ENCODE data around the gene CCR5AS.

The CCR5AS gene

GRCh38 chr3:46354478-46354877, 52.4 kb downstream of the CCR5AS start:
- H3K9me3 ChIP-seq = no peaks in the 10 kb centered on the region
- H3K36me3 ChIP-seq = no peaks in the 10 kb centered on the region
- H3K4me3 ChIP-seq = peak overlapping the region in 1 of 3 donors; percentile 13
- H3K27me3 ChIP-seq = no peaks in the 10 kb centered on the region
- no peak for DNase-seq (ENCODE audit: low spot score in 2 of 2)
- H3K27ac ChIP-seq = no peak overlapping the region
- TF ChIP-seq POLR2AphosphoS5 (IDR thresholded peaks at IDR 0.05) = no peak
- TF ChIP-seq, protein P1, sequence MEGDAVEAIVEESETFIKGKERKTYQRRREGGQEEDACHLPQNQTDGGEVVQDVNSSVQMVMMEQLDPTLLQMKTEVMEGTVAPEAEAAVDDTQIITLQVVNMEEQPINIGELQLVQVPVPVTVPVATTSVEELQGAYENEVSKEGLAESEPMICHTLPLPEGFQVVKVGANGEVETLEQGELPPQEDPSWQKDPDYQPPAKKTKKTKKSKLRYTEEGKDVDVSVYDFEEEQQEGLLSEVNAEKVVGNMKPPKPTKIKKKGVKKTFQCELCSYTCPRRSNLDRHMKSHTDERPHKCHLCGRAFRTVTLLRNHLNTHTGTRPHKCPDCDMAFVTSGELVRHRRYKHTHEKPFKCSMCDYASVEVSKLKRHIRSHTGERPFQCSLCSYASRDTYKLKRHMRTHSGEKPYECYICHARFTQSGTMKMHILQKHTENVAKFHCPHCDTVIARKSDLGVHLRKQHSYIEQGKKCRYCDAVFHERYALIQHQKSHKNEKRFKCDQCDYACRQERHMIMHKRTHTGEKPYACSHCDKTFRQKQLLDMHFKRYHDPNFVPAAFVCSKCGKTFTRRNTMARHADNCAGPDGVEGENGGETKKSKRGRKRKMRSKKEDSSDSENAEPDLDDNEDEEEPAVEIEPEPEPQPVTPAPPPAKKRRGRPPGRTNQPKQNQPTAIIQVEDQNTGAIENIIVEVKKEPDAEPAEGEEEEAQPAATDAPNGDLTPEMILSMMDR (IDR thresholded peaks at IDR 0.05) = no peak
- no peak for TF ChIP-seq POLR2A (IDR thresholded peaks at IDR 0.05)
- H3K4me1 ChIP-seq = no peaks in the 10 kb centered on the region
- intact Hi-C loops (cut with DNase I; ENCODE audit: low total_unique reads) = no loop called here

DNA sequence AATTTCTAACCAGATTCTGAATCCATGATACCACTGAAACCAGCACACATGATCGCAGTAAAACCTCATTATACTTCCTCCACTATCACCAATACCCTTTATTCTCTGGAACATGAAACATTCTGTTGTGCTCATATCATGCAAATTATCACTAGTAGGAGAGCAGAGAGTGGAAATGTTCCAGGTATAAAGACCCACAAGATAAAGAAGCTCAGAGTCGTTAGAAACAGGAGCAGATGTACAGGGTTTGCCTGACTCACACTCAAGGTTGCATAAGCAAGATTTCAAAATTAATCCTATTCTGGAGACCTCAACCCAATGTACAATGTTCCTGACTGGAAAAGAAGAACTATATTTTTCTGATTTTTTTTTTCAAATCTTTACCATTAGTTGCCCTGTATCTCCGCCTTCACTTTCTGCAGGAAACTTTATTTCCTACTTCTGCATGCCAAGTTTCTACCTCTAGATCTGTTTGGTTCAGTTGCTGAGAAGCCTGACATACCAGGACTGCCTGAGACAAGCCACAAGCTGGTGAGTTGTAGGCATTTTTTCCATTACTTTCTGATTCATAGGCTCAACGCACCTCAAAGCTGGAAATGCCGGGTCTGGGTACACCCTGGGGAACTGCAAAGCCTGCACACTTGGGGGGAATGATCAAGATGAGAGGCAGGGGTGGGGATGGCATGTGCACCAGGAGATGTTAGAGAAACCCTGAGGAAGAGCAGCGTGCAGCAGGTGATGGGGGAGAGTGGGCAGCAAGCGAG, 53.0 kb downstream of the CCR5AS start, which contains the start of gene CCR2:
TSS of gene CCR2 (plus strand) at position 465 of the 764 bp plus-strand sequence. CDS start 3,417 bp downstream, outside the sequence.
- intact Hi-C loops (cut with DNase I; ENCODE audit: low total_unique reads) = no loop called here
- Histone ChIP-seq H3K4me3 (peak within 1 kb of the TSS in 1 of 3 donors; percentile 13), H3K27ac (no peak within 1 kb of the TSS), H3K36me3 (no peaks in the 10 kb centered on the region), H3K4me1 (no peaks in the 10 kb centered on the region), H3K9me3 (no peaks in the 10 kb centered on the region), H3K27me3 (no peaks in the 10 kb centered on the region)
- no peak for DNase-seq (ENCODE audit: low spot score in 2 of 2)
- no peak for TF ChIP-seq POLR2A (IDR thresholded peaks at IDR 0.05)
- TF ChIP-seq, protein P1 (IDR thresholded peaks at IDR 0.05) = no peak
- TF ChIP-seq POLR2AphosphoS5 (IDR thresholded peaks at IDR 0.05) = no peak

- no peak for DNase-seq (ENCODE audit: low spot score in 2 of 2)
- no peak for TF ChIP-seq POLR2AphosphoS5 (IDR thresholded peaks at IDR 0.05)
- TF ChIP-seq, protein P1 (IDR thresholded peaks at IDR 0.05) = no peak
- Histone ChIP-seq H3K9me3 (no peaks in the 10 kb centered on the region), H3K27me3 (no peaks in the 10 kb centered on the region), H3K36me3 (no peaks in the 10 kb centered on the region), H3K27ac (no peak overlapping the region), H3K4me3 (no peak overlapping the region), H3K4me1 (no peaks in the 10 kb centered on the region)
- intact Hi-C loops (cut with DNase I; ENCODE audit: low total_unique reads) = no loop called here
Observed at GRCh38 chr3:46353090-46353489, 53.8 kb downstream of the CCR5AS start.

GRCh38 chr3:46351646-46352045, 55.2 kb downstream of the CCR5AS start:
- intact Hi-C loops (cut with DNase I; ENCODE audit: low total_unique reads) = no loop called here
- Histone ChIP-seq H3K9me3 (no peaks in the 10 kb centered on the region), H3K27me3 (no peaks in the 10 kb centered on the region), H3K27ac (no peak overlapping the region), H3K4me3 (no peak overlapping the region), H3K4me1 (no peaks in the 10 kb centered on the region), H3K36me3 (no peaks in the 10 kb centered on the region)
- TF ChIP-seq POLR2A (IDR thresholded peaks at IDR 0.05) = no peak
- TF ChIP-seq, protein P1 (IDR thresholded peaks at IDR 0.05) = no peak
- TF ChIP-seq POLR2AphosphoS5 (IDR thresholded peaks at IDR 0.05) = no peak
- DNase-seq (ENCODE audit: low spot score in 2 of 2) = no peak

GRCh38 chr3:46350262-46350565, 56.7 kb downstream of the CCR5AS start:
- Histone ChIP-seq H3K27me3 (no peaks in the 10 kb centered on the region), H3K4me3 (no peak overlapping the region), H3K27ac (no peak overlapping the region), H3K9me3 (no peaks in the 10 kb centered on the region), H3K36me3 (no peaks in the 10 kb centered on the region), H3K4me1 (no peaks in the 10 kb centered on the region)
- intact Hi-C loops (cut with DNase I; ENCODE audit: low total_unique reads) = no loop called here
- no peak for DNase-seq (ENCODE audit: low spot score in 2 of 2)
- TF ChIP-seq, protein P1 (IDR thresholded peaks at IDR 0.05) = no peak
- TF ChIP-seq POLR2A (IDR thresholded peaks at IDR 0.05) (no peak), POLR2AphosphoS5 (IDR thresholded peaks at IDR 0.05) (no peak)
